Erythroblast (primary cell): Measurements from ENCODE around the gene SLC24A1.

Source experiments
- GATA1 ChIP-seq: IDR thresholded peaks from 2 replicates; pipeline ENCODE4 v1.6.1; 2011; ENCODE audit warnings: low read depth, mild to moderate bottlenecking, control low read depth, low read length, moderate library complexity
- POLR2A ChIP-seq: IDR thresholded peaks from 2 replicates; pipeline ENCODE4 v1.6.1; 2011; ENCODE audit warnings: mild to moderate bottlenecking, low read length

GRCh38 chr15:65612949-65613744 lies 8.6 kb upstream of the SLC24A1 start:
- TF ChIP-seq POLR2A = no peak
- no peak for TF ChIP-seq GATA1
